Fibroblast of gingiva (primary cell): ENCODE data around the gene PTPRA.
"Not testable (repeated sequence)": the region's sequence is repeated elsewhere in the genome, so short reads cannot be mapped to it uniquely, and the experiment has no call there.

Source experiments
- DNase-seq: peaks from one replicate; pipeline ENCODE4 v3.0.0-alpha.2; 2011; ENCODE audit warnings: low read depth

Gene PTPRA

DNA sequence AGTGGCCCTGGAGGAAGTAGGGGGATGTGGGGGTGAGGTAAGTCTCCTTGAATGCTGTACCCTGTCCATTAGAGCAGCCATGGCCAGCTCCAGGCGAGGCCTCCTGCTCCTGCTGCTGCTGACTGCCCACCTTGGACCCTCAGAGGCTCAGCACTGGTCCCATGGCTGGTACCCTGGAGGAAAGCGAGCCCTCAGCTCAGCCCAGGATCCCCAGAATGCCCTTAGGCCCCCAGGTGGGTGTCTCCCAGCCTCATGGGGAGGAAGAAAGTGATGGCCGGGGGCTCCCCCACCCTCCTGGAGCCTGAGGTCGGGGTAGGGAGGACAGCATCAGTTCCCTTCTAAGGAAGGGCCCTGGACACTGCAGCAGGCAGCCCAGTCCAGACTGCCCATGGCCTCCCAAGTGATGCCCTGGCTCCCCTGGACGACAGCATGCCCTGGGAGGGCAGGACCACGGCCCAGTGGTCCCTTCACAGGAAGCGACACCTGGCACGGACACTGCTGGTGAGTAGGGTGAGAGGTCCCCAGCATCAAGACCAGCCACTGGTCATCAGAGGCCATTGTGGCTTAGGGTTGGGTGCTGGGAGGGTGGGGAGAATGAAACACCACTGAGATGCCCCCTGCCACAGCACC, 171.2 kb downstream of the PTPRA start:
- no peak for DNase-seq

GRCh38 chr20:3045042-3045815, 171.9 kb downstream of the PTPRA start:
- DNase-seq: peak; percentile 64

- peak; percentile 88 for DNase-seq
Observed at GRCh38 chr20:3045816-3046676, 172.8 kb downstream of the PTPRA start, which contains the start of gene MRPS26. MRPS26 (plus strand) TSS chr20:3046052; CDS start chr20:3046069, 17 bp downstream.

- DNase-seq: no peak
Observed at GRCh38 chr20:3046677-3047462, 173.6 kb downstream of the PTPRA start.

DNA sequence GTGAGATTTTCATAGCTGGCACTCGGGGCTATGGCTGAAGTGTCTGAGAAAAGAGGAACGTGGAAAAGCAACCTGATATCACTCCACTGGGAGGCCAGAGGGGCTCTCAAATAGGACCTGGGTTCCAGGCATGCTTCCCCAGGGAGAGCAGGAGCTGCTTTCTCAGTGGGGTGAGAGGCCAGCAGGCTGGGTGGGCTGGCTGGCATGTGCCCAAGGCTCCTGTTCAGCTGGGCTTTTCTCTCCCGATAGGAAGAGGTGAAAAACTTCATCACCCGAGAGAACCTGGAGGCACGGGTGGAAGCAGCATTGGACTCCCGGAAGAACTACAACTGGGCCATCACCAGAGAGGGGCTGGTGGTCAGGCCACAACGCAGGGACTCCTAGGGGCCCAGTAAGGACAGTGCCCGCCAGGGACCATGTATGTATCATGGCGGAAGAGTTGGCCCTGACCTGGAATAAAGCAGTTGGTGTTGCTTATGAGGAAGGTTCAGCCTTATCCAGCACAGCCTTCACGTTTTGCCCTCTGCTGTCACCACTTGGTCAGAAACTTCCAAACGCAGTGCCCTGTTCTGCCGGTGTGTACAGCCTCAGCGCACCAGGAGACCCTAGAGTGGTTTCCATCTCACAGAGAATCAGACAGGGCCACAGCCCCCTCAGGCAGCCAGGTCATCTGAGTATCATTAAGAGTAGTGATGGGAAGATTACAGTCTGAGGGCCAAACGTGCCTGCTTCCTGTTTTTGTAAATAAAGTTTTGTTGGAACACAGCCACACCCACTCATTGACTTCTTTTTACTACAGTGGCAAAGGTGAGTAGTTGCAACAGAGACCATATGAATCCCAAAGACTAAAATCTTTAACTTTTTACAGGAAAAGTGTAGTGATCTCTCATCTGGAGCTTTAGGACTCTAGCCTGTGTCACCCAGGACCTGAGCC, 174.5 kb downstream of the PTPRA start:
- no peak for DNase-seq

- no peak for DNase-seq
Observed at GRCh38 chr20:3051385-3052019, 178.2 kb downstream of the PTPRA start.

- DNase-seq: no peak
Observed at GRCh38 chr20:3059489-3059888, 186.2 kb downstream of the PTPRA start.

GRCh38 chr20:3064119-3064518, 190.8 kb downstream of the PTPRA start:
- DNase-seq: not testable (repeated sequence)

DNA sequence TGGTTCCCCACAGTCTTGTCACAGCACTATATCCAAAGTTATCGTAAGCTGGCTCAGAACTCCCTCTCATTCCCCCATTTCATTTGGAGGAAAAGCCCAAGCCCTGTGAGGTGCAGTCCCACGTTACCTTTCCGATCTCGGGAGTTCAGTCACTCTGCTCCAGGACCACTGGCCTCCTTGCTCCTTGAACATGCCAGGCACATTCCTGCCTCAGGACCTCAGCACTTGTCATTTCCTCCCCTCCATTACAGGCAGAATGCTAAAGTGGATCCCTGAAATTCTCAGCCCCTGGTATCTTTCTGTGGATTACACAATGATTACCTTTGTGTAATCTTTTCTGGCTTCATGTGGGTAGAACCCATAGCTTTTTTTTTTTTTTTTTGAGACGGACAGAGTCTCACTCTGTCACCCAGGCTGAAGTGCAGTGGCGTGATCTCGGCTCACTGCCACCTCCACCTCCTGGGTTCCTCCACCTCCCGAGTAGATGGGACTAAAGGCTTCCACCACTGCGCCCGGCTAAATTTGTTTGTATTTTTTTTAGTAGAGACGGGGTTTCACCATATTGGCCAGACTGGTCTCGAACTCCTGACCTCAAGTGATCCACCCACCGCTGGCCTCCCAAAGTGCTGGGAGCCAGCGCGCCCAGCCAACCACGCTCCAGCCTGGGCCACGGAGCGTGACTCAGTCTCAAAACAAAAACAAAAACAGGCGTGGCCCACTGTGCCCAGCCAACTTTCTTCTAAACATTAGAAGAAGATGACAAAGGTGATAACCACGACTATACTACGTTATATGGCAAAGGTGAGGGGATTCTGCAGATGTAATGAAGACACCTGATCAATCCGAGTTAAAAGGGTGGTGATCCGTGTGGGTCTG, 194.1 kb downstream of the PTPRA start:
- DNase-seq: no peak

- DNase-seq: no peak
Observed at GRCh38 chr20:3068075-3068474, 194.8 kb downstream of the PTPRA start.

DNA sequence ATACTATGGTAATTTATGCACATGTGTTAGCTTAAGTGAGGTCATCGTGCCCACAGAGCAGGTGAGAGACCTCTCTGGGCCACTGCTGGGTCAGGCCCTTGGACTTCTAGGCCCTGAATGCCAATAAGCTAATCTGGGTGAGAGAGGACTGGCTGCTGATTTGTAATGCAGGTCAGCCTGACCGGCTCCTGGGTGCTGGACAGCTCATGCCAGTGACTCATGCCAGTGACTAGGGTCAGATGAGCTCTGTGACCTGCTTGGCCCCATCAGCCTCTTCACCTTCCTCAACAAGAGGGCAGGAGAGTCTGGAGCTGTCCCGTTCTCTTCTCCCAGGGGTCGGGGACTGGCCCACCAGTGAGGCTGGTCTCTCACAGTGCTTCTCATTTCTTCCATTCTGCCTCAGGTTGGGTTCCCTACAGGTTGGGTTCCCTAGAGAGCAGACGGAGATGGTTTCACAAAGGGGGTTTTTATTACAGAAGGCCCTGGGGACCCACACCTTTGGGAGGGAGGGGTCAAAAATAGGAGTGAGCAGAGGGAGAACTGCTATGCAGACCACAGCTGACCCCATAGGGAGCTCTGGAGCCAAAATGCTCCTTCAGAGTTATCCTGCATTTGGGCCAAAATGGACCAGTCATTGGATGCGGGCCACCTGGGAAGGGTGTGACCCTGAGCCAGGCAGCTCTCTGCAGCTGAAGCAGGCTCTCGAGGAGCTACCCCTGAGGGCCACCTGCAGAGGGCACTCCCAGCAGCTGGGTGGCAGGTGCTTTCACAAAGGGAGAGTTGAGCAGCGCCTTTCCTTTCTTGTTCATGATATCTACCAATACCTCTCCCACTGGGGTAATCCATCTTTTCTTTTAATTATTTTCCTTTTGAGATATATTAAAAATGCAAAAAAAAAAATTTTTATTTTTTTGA, 196.0 kb downstream of the PTPRA start:
- peak; percentile 21 for DNase-seq

DNA sequence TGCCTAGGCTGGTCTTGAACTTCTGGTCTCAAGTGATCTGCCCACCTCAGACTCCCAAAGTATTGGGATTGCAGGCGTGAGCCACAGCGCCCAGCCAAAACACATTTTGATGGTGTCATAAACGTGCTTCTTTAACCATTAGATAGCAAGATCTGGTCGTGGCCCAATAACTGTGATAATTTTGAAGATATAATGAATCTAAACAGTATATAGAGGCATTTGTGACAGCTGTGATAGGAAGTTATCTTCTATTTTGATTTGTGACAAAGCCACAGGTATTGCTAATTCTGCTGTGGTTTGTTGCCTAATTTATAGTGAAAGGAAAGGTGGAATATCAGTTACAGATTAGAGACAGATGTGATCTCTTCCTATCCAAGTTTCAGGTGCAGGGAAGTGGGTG, 197.4 kb downstream of the PTPRA start:
- DNase-seq: no peak

DNA sequence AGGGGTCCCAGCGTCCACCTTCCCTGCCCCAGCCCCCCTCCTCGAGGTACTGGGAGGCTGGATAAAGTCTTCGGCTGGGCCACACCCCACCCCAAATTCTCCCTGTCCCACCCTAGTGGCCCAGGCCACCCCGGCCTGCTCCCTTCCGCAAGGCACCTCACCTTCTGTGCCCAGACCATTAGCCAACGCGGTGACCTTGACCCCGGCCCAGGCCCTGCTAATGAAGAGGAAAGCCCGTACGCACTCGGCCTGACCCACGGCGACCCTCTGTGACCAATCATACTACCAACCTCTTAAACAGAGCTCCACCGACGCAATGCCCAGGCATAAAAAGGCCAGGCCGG, 198.0 kb downstream of the PTPRA start:
- no peak for DNase-seq

DNA sequence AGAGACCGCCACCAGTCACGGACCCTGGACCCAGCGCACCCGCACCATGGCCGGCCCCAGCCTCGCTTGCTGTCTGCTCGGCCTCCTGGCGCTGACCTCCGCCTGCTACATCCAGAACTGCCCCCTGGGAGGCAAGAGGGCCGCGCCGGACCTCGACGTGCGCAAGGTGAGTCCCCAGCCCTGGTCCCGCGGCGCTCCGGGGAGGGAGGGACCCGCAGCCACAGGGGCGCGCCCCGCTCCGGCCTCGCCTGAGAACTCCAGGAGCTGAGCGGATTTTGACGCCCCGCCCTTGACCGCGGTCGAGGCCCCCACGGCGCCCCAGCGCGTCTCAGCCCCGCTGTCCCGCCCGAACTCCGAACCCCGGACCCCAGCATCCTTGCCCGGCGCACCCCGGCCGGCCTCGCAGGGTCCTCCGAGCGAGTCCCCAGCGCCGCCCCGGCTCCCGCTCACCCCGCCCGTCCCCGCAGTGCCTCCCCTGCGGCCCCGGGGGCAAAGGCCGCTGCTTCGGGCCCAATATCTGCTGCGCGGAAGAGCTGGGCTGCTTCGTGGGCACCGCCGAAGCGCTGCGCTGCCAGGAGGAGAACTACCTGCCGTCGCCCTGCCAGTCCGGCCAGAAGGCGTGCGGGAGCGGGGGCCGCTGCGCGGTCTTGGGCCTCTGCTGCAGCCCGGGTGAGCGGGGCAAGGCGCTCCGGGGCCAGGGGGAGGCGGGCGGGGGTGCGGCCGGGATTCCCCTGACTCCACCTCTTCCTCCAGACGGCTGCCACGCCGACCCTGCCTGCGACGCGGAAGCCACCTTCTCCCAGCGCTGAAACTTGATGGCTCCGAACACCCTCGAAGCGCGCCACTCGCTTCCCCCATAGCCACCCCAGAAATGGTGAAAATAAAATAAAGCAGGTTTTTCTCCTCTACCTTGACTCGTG, 198.6 kb downstream of the PTPRA start, which contains the start of gene OXT:
OXT (plus strand) TSS at position 11 of the 920 bp plus-strand sequence; CDS start at position 47, 36 bp downstream.
- DNase-seq: no peak

GRCh38 chr20:3072530-3073250, 199.4 kb downstream of the PTPRA start:
- DNase-seq: no peak

DNA sequence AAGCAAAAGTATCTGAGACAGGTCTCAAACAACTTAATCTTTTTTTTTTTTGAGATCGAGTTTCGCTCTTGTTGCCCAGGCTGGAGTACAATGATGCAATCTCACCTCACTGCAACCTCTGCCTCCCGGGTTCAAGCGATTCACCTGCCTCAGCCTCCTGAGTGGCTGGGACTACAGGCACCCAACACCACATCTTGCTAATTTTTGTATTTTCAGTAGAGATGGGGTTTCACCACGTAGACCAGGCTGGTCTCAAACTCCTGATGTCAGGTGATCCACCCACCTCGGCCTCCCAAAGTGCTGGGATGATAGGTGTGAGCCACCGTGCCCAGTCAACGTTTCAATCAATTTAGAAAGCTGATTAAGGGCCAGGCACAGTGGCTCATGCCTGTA, 200.0 kb downstream of the PTPRA start:
- DNase-seq: not testable (repeated sequence)
